ENCODE data around the gene LUZP2.

The LUZP2 gene

DNA sequence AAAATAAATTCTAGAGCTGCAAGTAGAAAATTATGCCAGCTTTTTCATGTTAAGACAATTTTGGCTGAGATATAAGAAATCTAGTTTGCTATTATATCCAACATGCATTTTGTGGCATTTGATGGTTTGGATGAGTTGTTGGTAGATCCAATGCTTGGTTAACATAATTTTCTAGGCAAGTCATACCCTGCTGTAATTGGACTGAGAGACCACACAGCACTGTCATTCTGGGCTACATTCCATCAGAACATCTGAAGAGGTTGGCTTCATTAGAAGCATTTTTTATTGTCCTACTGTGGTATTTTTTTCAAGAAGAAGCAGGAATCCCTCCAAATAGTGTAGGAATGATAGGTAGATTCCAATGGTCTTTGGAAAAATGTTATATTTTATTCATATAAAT is 561.0 kb downstream of the LUZP2 start:
- DNase-seq (ENCODE audit: insufficient read length, low spot score) (no peak), FAIRE-seq (no peak)

GRCh38 chr11:25065746-25066145 is 568.9 kb downstream of the LUZP2 start:
- DNase-seq (ENCODE audit: insufficient read length, low spot score) (no peak), FAIRE-seq (no peak)

- FAIRE-seq (no peak), DNase-seq (ENCODE audit: insufficient read length, low spot score) (no peak)
Observed at GRCh38 chr11:25066706-25067105, 569.9 kb downstream of the LUZP2 start.

DNA sequence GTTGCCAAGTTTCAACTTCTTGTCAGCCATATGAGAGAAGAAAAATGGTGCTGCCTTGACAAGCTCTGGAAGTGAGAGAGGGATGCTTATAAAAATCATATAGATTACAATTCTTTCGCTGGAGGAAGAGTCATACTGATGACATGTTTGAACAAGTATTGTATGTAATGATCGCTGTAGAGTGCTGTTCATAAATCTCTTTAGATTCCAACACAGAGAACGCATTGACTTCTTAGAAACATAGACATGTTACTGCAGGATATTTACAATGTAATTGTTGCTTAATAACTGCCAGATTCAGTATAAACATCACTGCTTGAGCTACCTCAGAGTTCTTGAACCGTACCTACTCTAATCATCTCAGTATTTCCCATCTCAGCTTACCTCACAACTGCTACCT is 571.6 kb downstream of the LUZP2 start:
- DNase-seq (ENCODE audit: insufficient read length, low spot score): no peak
- FAIRE-seq: no peak

DNA sequence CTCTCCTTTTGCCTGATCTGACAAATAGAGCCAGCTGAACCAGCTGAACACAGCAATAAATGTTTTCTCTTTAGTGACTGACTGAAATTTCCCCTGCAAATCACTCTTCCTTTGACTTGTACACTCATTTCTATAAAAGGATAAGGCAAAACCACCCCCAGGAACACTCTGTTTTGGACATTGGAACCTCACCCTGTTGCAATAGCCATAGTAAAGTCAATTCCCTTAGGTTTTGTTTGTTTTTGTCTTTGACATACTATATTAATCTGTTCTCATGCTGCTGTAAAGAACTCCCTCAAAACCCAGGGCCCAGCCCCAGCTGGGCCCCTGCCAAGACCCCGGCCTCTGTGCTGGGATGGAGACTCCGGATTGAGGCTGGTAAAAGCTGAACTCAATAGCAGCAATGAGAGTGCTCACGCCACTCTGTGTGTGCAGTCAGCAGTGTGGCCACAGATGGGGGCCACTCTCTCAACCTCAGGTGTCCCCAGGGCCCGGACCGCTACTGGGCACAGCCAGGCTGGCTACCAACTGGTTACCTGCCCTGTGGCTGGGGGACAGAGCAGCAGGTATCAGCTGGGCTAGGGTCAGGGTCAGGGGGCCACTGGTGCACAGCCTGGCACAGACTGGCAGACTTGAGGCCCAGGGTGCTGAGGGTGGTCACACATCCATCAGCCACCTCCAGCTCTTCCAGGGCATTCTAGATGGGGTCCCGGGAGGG is 597.4 kb downstream of the LUZP2 start:
- DNase-seq (ENCODE audit: insufficient read length, low spot score): no peak
- FAIRE-seq: no peak

- no peak for FAIRE-seq
Observed at GRCh38 chr11:25119416-25119815, 622.6 kb downstream of the LUZP2 start.

More at GRCh38 chr11:25119416-25119815, 622.6 kb downstream of the LUZP2 start:
- no peak for DNase-seq (ENCODE audit: insufficient read length, low spot score)
